NCI-H446 (cell line): Measurements from ENCODE around the gene PLEKHG4B.
A peak's percentile ranks its signal among the peaks of the same experiment; 100 is the strongest.

ENCODE experiments used
- DNase-seq, 2 experiments: peaks; one replicate each; lab custom pipeline; 2025; lab: John Stamatoyannopoulos, UW

PLEKHG4B gene

DNA sequence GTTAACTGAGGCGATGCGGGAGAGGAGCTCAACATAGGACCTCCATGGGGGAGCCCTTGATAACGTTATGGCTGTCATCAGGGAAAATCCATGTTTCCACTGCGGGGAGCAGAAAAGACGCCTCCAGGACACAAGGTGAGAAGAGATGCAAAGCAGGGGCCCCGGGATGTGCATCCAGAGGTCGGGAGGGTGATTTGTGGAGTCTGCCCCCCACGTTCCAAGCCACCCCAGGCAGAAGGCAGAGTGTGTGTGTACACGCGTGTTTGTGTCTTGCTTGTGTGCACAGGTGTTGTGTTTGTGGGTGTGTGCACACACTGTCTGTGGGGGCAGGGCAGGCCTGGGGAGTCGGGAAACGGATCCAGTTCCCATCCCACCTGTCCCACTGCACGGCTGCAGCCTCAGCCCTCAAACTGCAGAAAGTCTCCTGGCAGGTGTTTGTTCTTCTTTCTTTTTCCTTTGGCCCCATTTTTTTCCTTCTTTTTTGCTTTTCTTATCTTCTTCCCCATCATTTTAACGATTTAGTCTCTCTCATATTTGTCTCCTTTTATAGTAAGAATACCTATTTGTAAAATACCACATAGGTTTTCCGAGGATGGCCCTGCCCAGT is 17.4 kb upstream of the PLEKHG4B start:
- DNase-seq = no peak

DNA sequence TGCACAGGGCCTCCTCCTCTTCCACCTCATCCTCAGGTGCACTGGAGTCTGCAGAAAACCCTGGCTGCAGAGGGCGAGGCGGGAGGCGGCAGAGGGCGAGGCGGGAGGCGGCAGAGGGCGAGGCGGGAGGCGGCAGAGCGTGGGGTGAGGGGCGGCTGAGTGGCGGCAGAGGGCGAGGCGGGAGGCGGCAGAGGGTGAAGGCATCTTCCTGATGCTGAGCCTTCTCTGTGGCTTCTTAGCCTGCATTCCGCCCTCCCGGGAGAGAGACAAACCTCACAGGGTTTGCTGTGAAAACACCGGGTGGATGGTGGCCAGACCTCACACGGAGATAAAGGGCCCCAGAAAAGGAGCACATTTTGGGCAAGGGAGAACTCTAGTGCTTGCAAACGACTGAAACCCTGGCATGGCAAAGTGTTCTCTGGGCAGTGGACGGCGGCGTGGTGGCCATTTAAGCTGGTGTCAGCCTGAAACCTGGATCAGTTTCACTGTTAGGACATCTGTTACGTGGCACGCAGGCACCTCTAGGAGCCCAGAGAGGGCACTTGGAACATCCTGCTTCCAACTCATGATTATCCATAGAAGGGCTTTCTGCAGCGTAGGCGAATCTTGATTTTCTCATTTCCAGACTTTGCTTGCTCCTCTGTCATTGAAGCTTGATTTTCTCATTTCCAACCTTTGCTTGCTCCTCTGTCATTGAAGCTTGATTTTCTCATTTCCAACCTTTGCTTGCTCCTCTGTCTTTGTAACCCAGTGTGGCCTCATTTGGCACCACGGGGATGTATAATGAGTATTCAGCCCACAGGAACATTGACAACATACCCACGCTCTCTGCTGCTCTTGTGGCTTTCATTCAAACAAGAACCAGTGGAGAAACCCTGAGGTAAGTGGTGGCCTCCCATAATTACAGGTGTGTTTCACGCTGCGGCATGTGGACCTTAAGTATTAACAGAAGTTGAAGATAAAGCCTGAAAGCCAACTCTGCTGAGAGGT is 16.3 kb upstream of the PLEKHG4B start:
- no peak for DNase-seq

DNA sequence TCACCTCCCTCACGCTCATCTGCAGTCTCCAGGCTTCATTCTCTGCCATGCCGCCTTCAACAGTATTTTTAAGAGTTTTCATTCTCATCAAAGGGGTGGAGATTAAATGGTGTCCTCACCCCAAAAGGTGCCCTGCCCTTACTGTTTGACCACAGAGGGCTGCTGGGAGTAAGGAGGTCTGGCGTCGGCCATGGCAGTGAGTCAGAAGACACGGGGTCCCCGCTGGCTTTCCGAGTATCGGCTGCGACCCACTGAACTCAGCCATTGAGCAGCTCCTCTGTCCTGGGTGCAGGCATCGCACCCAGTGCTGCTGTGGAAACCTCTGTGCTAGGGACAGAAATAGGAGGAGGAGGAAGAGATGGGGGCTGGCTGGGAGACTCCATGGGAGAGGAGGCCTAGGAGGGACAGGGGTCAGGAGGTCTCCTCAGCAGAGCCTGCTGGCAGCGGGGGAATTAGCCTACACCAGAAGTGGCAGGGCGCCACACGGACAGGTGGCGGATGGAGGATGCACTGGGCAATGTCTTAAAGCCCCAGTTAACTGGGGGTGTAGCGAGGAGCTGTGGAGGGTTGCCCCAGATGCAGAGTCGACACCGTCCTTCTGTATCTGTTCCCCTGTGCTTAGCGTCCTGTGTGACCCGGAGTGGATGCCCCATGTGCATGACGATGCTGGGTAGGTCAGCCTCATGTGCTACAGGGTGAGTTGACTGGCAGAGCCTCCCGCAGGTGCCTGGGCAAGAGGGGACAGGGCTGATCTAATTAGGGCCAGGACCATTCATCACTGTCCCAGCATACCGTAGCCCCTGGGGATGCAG is 15.4 kb upstream of the PLEKHG4B start:
- no peak for DNase-seq

DNA sequence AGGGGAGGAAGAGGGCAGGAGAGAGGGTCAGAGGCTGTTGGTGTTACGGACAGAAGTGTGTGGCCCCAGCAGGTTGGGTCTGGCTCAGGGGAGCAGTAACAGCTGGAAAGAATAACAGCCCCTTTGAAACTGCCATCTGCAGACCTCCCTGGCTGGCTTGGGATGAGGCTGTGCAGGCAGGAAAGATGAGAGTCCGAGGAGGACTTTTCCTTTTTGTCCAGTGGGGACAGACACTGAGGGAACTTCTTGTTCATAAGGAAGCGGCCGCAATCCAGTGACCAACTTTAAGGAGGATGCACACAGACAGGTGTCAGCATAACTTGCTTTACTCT is 14.8 kb upstream of the PLEKHG4B start:
- no peak for DNase-seq

DNA sequence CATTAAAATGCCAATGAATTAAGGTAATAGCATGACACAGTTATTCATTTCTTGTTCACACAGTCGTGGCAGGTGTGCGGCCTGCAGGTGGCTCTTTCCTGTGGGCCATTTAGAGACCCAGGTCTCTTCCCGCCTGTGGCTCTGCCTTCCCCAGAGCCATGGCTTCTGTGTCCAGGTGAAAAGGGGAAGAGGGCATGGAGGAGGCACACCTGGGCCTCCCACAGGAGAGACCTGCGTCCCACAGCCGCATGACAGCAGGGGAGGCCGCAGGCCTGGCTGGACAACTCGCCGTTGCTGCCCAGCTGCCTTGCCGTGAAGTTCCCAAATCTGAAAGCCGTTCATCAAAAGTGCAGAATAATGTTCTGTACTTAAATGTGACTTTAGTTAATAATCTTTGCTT is 14.4 kb upstream of the PLEKHG4B start:
- no peak for DNase-seq

DNA sequence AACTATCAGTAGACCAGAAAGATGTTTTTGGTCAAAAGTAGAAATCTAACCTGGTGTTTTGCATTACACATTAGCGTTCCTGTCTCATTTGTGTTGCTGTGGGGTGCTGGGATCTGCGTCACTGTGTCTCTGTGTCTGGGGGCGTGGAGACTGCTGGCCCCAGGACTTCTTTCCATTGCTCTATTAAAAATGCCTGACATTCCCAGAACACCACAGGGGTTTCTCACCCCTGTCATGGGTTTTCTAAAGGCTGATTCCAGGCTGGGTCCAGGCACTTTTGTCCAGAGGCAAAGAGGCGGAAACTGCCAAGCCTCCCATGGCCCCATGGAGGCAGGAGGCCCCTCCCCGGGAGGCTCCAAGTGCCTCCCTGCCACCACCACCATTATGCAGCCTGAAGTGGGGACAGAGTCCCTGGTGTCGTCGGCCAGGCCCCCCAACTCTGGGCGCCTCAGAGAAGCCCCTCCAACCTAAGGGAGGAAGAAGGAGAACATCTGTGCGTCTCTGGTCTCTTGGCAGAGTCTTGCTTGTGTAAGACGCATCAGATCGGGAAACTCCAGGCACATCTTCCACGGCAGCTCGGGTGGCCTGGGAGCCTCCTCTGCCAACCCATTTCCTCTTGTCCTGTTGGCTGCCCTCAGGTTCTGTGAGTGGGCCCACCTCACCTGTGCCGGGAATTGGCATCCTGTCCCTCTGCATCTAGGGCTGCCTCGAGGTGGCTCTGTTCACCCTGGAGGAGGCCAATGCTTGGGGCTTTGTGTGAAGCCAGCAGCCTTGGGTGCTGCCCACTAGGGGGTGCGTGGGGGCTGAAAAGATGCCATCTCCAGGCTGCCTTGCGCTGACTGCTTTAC is 13.8 kb upstream of the PLEKHG4B start:
- peak in 1 of 2 experiments; percentile 66 for DNase-seq

DNA sequence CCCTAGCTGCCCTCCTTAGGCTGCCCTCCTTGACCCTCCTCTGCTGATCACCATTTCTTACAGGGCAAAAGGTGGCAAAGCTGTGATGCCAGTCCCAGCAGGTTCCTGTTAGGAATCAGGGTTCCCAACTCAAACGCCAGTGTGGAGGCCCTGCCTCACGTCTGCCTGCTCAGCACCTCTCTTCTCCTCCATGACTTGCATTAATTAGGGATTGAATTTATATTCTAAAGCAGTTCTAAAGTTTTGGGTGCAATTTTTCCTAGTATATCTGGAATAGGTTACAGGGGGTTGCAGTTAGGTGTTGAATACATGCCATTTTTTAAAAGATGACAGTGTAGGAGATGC is 13.2 kb upstream of the PLEKHG4B start:
- DNase-seq = no peak

DNA sequence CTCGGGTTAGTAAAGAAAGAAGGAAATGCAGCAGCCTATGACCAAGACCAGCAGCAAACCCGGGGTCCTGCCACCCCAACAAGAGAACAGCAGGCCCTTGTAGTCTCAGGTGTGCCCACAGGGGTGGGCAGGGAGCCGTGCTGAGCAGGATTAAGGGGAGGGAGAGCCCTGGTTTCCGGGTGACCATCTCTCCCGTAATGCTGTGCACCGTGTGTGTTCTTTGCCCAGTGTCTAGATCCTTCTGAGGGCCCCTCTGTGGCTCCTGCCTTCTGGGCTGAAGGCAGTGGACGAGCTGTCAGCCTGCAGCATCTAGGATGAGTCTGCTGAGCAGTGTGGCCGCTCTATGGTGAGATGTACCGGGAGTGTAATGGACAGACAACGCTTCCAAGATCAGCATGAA is 12.7 kb upstream of the PLEKHG4B start:
- no peak for DNase-seq

DNA sequence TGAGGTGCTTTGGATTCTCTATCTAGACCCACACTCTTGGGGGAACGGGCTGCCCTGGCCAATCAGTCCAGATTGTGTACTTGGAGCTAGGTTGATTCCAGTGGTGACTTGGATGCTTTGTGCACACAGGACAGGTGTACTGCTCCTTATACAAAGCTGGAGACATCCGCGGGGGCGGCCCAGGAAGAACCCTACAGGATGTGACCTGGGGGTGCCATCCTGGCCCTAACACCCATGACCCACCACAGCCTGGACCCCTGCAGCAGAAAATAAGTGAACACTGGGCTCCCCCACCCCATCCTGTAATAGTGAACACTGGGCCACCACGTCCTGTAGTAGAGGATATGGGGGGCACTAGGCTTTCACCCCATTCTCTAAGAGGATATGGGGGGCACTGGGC is 12.1 kb upstream of the PLEKHG4B start:
- no peak for DNase-seq

DNA sequence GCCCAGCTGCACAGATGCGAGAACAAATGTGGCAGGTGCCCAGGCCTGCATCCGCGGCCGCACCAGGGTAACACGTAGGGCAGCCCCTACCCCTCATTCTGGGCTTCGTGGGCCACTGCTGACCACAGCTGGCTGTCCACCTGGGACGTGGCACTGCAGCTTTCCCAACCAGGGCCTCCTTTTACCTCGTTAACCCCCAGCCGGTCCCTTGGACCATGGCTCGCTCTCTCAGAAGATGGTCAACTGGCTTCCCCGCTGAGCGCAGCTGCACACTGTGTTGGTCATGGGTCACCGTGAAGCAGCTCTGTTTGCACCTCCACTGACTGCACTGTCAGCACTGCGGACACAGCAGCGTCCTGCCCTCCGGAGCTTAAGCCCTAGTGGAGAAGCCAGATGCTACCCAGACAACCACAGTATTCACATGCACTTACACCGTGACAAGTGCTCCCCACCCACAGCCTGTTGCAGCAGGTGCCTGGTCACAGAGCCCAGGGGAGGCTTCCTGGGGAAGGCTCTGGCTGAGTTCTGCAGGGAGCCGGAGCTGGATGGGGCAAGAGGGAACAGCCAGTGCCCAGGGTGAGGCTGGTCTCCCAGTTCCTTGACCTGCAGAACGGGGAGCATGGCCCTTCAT is 10.5 kb upstream of the PLEKHG4B start:
- DNase-seq = no peak

DNA sequence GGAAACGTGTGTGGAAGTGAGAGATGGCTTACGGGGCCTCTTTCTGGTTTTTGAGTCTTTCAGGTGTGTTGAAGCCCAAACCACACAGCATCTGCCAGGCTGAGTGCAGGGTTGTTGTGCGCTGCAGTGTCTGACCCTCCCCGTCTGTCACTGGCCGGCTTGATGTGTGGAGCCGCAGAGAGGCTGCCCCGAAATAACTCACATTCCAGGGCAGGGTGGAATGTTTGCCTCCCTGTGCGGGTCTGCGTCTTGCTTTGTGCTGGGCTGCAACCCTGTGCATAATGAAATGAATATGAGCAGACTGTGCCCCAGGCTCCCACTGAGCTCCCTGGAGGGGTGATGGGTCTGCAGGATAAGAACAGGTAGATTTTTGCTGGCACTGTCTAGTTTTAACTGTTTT is 9.9 kb upstream of the PLEKHG4B start:
- DNase-seq = no peak

DNA sequence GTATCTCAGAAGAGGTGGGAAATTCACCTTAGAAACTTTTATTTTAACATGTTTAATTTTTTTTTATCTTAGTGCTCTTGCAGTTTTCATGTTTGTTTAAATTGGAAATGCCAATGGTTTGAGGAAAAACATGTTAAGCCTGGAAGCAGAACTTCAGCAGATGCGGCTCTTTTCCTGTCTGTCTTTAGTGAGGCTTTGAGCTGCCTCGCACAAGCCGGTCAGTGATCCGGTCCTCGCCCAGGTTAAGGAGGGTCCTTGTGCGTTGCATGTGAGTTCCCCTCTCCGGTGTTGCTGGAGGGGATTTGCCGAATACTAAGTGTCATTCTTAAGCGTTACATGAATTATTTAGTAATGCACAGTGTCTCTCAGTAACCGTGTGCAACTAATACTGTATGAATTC is 9.4 kb upstream of the PLEKHG4B start:
- no peak for DNase-seq

DNA sequence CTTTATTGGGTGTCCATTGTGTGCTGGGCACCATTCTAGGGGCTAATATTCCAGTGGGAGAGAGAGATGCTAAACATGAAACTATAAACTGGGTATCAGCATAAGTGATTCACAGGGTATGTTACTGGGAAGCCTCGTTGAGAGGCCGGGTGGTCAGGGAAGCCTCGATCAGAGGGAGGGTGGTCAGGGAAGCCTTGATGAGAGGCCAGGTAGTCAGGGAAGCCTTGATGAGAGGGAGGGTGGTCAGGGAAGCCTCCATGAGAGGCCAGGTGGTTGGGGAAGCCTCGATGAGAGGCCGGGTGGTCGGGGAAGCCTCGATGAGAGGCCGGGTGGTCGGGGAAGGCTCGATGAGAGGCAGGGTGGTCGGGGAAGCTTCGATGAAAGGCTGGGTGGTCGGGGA is 8.9 kb upstream of the PLEKHG4B start:
- no peak for DNase-seq

DNA sequence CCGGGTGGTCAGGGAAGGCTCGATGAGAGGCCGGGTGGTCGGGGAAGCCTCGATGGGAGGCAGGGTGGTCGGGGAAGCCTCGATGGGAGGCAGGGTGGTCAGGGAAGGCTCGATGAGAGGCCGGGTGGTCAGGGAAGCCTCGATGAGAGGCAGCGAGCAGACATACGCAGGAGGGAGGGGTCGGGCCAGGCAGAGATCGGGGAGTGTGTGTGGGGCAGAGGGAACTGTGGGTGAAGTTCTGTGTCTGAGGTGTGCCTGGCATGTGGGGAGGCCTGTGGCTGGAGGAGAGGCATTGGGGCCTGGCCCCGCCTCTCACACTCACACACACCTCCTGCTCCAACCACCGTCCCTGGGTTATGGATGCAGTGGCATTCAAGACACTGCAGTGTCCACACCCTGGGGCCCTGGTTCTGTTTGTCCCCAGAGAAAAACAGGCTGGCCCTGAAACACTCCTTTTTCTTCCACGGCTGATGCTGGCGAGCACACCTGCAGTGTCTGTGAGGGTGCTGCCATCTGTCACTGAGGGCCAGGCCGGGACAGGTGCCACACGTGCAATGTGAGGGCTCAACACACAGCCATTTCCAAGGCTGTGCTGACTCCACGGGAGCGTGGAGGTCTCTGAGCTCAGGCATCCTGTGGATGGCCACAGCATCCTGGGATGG is 6.5 kb upstream of the PLEKHG4B start:
- DNase-seq = no peak

DNA sequence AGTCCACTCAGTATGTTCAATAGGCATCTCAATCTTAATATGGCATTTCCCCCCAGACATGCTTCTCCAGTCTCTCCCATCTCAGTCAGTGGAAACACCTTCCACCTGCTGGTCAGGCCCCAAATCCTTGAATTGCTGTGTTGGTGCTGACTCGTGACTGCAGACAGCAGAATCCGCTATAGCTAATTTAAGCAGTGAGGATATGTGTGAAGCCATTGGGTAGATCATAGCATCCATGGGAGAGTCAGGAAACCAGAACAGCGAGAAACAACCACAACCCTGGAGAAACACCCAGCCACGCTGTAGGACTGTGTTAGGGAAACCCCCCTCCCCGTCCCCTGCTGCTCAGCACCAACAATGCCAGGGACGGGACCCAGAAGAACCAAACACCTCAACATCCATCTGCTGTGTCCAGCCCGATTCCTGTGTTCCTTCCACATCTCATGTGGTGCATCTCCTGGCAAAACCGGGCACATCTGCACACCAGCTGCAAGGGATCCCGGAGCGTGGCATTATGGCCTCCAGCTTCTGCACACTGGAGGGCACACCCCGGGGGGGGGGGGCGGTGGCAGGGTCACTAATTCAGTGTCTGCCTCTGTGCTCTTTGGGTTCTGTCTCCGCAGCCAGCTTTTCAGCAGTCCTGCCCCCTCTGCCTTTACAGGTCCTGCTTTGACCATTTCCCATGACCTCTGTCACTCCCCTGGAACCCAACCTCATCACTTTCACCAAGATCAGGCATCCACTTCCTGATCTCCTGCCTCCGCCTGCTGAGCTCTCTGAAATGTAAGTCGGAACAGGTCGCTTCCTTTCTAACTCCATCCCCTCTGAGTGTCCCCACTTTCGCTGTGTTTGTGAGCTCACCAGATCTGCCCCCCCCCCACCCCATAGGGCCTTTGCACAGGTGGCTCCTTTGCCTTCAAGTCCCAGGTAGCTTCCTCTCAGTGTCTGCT is 2.4 kb upstream of the PLEKHG4B start:
- no peak for DNase-seq

DNA sequence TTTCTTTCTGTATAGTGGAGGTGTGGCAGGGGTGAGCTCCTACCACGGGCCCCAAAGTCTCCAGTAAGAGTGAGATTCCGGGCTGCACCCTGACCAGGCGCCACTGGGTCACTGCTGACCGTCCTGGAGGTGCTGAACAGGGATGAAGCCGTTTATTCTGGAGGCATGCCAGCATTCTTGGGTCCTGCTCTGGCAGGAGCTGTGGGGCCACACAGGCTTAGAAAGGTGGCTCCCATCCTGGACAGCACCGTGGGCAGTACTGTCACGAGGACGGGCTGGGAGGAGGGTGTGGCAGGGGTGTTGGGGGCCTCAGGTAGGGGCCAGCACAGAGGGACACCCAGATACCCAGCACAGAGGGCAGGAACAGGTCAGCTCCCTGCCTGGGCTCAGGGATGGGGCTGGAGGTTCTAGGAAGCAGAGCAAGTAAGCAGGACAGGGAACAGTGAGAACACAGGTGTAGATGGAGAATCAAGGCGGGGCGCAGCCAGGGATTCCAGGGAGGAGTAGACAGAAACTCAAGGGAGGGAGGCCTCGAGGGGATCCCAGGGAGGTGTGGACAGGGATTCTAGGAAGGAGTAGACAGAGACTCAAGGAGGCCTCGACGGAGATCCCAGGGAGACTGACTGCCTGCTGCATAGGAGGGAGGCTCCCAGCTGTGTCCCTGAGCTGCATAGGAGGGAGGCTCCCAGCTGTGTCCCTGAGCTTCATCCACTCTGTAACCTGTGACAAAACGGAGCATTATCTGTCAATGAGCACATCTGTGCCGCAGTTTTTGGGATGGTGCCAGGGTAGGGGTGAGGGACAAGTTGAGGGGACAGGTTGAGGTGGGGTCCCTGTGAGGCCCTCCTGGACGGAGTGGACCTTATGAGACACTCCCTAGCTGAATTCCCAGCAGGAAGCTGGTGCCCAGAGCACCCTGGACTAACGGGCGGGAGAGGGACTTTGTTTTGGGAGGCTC is 1.1 kb upstream of the PLEKHG4B start:
- no peak for DNase-seq

DNA sequence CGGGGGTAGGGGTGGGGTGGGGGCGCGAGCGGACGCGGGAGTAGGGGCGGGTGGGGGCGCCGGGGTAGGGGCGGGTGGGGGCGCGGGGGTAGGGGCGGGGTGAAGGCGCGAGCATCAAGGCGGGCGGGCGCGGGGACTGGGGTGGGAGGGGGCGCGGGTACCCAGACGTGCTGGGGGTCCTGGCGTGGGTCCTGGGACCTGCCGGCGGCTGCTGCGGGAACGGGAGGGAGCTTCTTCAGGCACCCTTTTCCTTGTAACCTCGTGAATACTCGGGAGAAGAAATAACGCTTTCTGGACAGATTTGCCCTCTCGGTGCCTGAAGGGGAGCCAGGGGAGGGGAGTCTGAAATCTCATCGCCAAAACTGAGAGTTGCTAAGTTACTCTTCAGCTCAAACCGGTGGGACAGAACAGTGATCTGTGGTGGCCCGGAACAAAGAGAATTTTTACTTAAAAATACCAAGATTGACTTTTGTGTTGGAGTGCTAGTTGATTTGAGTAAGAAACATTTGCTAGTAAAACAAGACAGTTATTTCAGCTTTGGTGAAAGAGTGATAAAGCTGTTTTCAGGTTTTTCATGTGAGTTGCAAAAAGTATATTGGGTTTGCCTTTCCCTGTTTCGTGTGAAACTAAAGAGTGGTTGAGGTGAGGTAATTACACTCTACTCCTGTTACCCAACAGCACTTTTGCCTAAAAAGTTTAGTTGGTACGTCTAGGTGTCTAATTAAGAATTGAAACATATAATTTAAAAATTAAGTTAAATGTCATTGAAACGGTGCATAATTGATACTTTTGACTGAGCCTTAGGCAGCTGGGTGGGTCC is 643 bp downstream of the PLEKHG4B start:
- no peak for DNase-seq
